ENCODE results near the gene UBE3B. TPM values are rescaled to one million over a fixed set of nuclear protein-coding genes. Genes with fewer than 3 reads are reported as not detected.
A peak's percentile ranks its signal among the peaks of the same experiment; 100 is the strongest.
"Not testable (repeated sequence)": the region's sequence is repeated elsewhere in the genome, so short reads cannot be mapped to it uniquely, and the experiment has no call there.

UBE3B gene
- total RNA-seq, 4 donors from 2014 or later = 51.0 to 93.5 (median 78.9) TPM

DNA sequence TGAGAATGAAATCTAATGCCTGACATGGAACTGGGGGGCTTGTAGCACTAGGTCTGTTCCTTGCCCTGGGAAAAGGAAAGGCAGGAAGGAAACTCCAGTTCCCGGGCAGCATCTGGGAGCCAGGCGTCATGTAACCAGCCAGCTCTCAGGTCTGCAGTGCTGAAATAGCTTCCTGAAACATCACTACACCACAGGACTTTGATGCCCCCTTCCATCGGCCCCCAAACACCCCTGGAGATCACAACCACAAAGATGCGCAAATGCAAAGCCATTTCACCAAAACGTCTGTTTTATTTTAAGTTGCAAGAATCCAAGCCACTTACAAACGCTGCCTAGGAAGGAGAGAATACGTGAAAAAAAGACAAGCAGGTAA is 41.3 kb upstream of the UBE3B start:
- H3K36me3 ChIP-seq = no peaks in the 10 kb centered on the region
- TF ChIP-seq, protein P1, sequence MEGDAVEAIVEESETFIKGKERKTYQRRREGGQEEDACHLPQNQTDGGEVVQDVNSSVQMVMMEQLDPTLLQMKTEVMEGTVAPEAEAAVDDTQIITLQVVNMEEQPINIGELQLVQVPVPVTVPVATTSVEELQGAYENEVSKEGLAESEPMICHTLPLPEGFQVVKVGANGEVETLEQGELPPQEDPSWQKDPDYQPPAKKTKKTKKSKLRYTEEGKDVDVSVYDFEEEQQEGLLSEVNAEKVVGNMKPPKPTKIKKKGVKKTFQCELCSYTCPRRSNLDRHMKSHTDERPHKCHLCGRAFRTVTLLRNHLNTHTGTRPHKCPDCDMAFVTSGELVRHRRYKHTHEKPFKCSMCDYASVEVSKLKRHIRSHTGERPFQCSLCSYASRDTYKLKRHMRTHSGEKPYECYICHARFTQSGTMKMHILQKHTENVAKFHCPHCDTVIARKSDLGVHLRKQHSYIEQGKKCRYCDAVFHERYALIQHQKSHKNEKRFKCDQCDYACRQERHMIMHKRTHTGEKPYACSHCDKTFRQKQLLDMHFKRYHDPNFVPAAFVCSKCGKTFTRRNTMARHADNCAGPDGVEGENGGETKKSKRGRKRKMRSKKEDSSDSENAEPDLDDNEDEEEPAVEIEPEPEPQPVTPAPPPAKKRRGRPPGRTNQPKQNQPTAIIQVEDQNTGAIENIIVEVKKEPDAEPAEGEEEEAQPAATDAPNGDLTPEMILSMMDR (IDR thresholded peaks at IDR 0.05) = no peak
- 60 to 62% methylated on average over 7 of the region's 7 CpGs for WGBS, 2 donors
- H3K27me3 ChIP-seq = no peaks in the 10 kb centered on the region
- H3K4me1 ChIP-seq = peaks cover 0 to 17% (median 4%) of the 10 kb centered on the region in 4 donors
- H3K9me3 ChIP-seq = no peaks in the 10 kb centered on the region
- no peak overlapping the region for H3K27ac ChIP-seq
- H3K4me3 ChIP-seq = no peak overlapping the region
- no peak for DNase-seq (ENCODE audit: low spot score in 2 of 2)

DNA sequence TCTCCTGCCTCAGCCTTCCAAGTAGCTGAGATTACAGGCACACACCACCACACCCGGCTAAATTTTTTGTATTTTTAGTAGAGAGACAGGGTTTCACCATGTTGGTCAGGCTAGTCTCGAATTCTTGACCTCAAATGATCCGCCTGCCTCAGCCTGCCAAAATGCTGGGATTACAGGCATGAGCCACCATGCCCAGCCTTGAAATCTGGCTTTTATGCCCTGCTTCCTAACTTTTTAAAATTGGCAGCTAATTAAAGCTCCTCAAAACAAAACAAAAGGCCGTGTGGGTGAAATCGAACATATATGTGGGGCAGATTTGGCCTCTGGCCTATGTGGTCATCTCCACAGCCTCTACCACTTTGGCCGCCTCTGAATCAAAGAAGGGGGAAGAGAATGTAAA is 38.3 kb upstream of the UBE3B start:
- no peak for TF ChIP-seq POLR2A (IDR thresholded peaks at IDR 0.05)
- no peak for TF ChIP-seq EP300 (IDR thresholded peaks at IDR 0.05)
- TF ChIP-seq, protein P1 (IDR thresholded peaks at IDR 0.05) = no peak
- Histone ChIP-seq H3K27ac (no peak overlapping the region), H3K36me3 (peaks cover 0 to 9% (median 0%) of the 10 kb centered on the region in 3 donors), H3K9me3 (no peaks in the 10 kb centered on the region), H3K4me1 (peaks cover 0 to 11% (median 0%) of the 10 kb centered on the region in 4 donors), H3K4me3 (no peak overlapping the region), H3K27me3 (no peaks in the 10 kb centered on the region)
- no peak for DNase-seq (ENCODE audit: low spot score in 2 of 2)
- WGBS, 2 donors = 65 to 86% methylated on average over 6 of the region's 6 CpGs

DNA sequence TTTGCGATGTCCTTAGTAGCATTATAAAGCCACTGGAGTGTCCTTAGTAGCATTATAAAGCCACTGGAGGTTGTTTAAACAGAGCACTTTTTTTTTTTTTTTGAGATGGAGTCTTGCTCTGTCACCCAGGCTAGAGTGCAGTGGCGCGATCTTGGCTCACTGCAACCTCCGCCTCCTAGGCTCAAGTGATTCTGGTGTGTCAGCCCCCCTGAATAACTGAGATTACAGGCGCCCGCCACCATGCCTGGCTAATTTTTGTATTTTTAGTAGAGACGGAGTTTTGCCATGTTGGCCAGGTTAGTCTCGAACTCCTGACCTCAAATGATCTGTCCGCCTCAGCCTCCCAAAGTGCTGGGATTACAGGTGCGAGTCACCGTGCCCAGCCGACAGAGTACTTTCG is 37.5 kb upstream of the UBE3B start:
- H3K9me3 ChIP-seq; DNase-seq (ENCODE audit: low spot score in 2 of 2): not testable (repeated sequence)

DNA sequence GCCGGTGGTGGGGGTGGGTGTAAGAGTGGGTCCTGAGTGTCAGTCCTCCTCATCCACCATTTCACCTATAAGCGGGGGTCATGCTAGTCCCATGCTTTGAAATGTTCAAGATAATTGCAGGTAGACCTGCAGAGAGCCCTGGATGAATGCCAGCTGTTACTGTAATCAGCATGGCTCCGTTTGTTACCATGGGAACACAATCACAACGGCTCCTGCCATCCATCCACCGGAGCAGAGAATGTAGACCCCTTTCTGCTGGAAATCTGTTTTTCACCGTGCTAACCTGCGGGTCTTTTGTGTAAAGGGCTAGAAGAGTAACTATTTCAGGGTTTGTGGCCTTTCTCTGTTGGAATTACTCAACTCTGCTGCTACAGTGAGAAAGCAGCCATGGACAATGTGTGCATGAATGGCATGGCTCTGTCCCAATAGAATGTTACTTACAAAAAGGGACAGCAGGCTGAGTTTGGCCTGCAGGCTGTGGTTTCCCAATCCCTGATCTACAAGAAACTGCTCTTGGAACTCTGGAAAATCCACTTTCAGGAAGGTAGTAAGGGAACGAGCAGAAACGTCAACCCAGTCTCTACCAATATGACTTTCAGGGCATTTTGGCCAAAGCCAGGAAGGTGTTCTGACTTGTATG is 36.5 kb upstream of the UBE3B start:
- H3K36me3 ChIP-seq = peaks cover 0 to 22% (median 0%) of the 10 kb centered on the region in 3 donors
- H3K27me3 ChIP-seq = no peaks in the 10 kb centered on the region
- no peak overlapping the region for H3K27ac ChIP-seq
- no peaks in the 10 kb centered on the region for H3K9me3 ChIP-seq
- H3K4me1 ChIP-seq = peaks cover 0 to 23% (median 0%) of the 10 kb centered on the region in 4 donors
- no peak for DNase-seq (ENCODE audit: low spot score in 2 of 2)
- no peak overlapping the region for H3K4me3 ChIP-seq
- 53 to 66% methylated on average over 9 of the region's 9 CpGs for WGBS, 2 donors
- TF ChIP-seq, protein P1 (IDR thresholded peaks at IDR 0.05) = no peak
- no peak for TF ChIP-seq POLR2A (IDR thresholded peaks at IDR 0.05)
- TF ChIP-seq EP300 (IDR thresholded peaks at IDR 0.05) = no peak

More for the DNA sequence above, 37.5 kb upstream of the UBE3B start:
- peaks cover 0 to 18% (median 0%) of the 10 kb centered on the region in 4 donors for H3K4me1 ChIP-seq
- H3K4me3 ChIP-seq, H3K27me3 ChIP-seq, H3K27ac ChIP-seq: not testable (repeated sequence)
- peaks cover 0 to 15% (median 0%) of the 10 kb centered on the region in 3 donors for H3K36me3 ChIP-seq
- WGBS, 2 donors = 95% methylated on average over 13 of the region's 13 CpGs

DNA sequence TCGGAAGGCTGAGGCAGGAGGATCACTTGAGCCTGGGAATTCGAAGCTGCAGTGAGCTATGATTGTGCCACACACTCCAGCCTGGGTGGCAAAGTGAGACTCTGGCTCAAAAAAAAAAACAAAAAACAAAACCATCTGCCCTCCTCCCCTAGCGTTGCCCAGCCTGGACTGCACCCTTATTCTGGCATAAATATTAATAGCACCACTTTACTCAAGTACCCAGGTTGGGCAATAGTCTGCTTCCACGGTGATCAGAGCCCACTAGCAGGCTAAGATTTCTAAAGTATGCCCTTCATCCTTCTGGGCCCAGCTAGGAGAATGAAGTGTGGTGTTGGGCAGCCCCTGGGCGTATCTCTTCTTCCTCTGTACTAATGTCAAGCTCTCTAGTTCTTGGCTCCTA is 33.6 kb upstream of the UBE3B start:
- TF ChIP-seq, protein P1 (IDR thresholded peaks at IDR 0.05) = no peak
- no peak for TF ChIP-seq POLR2A (IDR thresholded peaks at IDR 0.05)
- no peak for TF ChIP-seq EP300 (IDR thresholded peaks at IDR 0.05)
- H3K27ac ChIP-seq = peak overlapping the region in 2 of 4 donors; percentile 70 to 77
- peaks cover 0 to 23% (median 0%) of the 10 kb centered on the region in 4 donors for H3K4me1 ChIP-seq
- no peak for DNase-seq (ENCODE audit: low spot score in 2 of 2)
- H3K9me3 ChIP-seq = no peaks in the 10 kb centered on the region
- no peak overlapping the region for H3K4me3 ChIP-seq
- no peaks in the 10 kb centered on the region for H3K27me3 ChIP-seq
- WGBS, 2 donors = 73 to 81% methylated on average over 5 of the region's 5 CpGs
- peaks cover 0 to 44% (median 4%) of the 10 kb centered on the region in 3 donors for H3K36me3 ChIP-seq
